Germinal center (tissue), 1 donor: Measurements from ENCODE around the gene ST6GALNAC4.
"Not testable (repeated sequence)": the region's sequence is repeated elsewhere in the genome, so short reads cannot be mapped to it uniquely, and the experiment has no call there.

Experiments
- DNase-seq: peaks from one replicate; pipeline ENCODE4 v3.0.0; 2012; ENCODE audit warnings: mixed read lengths, low spot score

The ST6GALNAC4 gene

DNA sequence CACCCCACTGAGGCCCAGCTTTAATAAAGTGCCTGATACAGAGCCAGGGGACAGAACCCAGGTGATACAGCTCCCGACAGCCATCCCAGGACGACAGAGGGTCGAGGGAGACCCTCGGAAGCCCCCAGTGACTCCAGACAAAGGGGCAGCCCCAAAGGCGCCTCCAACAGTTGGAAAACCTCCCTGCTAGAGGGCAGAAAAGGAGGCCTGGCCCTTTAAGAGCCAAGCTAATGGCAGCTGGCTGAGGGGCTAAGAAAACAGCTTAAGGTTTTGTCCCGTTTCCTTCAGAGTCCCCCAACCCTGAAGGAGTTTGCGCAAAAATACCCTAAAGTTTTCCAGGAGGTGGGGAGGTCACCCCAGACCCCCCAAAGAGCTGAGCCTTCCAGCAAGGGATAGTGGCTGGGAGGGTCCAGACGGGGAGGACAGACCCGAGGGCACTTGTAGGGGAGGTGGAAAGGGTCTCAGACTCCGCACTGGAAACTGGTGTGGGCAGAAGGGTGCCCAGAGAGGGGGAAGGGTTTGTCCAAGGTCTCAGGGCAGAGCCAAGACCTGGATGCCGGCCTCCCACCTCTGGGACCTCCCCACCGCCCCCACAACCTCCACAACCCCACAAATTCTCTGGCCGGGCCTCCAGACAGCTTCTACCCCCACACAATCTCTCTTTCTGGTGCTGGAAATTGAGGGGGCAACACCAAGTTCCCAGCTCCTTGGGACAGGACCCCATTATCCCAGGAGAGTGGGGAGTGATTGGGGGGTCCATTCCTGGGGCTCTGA, 31.1 kb downstream of the ST6GALNAC4 start:
- DNase-seq, result no peak

DNA sequence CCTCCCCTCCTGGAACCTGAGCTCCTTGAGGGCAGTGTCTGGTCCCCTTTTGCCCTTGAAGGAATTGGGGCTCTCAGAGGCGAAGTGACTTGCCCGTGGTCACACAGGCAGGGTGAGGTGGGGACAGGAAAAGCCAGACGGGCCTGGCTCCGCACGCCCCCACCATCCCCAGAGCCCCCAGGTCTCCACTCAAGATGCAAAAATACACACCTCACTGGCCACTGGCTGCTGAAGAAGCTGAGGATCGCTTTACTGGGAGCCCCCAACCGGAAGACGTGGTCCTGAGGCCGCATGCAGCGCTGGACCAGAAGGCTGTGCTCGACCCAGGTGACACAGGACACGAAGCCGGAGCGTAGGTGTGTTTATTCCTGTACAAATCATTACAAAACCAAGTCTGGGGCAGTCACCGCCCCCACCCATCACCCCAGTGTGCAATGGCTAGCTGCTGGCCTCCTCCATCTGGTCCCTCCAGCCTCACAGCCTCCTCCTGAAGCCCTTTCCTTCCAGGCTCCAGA, 31.8 kb downstream of the ST6GALNAC4 start:
- DNase-seq, result no peak

DNA sequence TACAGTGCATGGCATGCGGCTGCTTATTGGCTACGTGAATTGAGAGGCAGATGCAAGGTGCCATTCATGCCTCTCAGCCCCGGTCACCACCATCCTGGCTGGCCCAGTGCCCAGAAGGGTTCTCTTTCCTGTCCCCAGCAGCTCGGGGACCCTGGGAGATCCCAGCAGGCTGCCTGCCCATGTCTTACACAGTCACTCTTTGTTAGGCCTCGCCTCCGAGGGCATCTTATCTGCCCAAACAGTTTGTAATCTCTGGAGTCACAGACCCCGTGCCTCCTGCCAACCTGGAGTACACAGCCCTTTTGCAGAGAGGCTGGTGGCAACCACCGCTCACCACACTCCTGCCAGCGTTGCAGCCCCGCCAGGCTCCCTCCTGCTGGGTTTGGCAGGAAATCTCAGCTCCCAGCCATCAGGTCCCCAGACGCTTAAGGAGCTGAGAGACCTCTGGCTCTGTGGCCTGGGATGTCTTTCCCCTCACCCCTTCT, 32.4 kb downstream of the ST6GALNAC4 start:
- no peak for DNase-seq

DNA sequence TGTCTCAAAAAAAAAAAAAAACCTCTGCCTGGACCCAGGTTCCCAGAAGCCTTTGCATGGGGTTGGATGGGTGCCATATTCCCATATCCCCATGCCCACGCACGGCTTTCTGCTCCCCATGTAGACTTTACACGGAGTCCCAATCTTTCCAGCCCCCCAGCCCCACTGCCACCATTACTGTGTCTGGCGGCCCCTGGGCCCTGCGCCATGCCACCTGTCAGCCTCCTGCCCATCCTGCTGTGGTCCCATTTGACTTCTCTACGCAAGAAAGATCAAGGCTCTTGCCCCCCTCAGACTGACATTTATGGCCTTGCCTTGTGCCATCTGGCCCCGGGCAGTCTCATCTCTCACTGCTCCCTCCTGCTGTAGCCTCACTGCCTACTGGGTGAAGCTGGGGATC, 32.9 kb downstream of the ST6GALNAC4 start:
- DNase-seq, result no peak

DNA sequence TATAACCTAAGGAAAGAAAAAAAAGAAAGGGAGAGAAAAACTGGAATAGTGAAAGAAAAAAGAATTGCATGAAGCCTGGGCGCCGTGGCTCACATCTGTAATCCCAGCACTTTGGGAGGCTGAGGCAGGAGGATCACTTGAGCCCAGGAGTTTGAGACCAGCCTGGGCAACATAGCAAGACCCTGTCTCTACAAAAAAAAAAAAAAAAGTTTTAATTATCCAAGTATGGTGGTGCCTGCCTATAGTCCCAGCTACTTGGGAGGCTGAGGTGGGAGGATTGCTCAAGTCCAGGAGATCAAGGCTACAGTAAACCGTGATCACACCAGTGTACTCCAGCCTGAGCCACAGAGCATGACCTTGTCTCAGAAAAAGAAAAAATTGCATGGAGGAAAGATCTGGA, 35.1 kb downstream of the ST6GALNAC4 start:
- DNase-seq, result not testable (repeated sequence)

DNA sequence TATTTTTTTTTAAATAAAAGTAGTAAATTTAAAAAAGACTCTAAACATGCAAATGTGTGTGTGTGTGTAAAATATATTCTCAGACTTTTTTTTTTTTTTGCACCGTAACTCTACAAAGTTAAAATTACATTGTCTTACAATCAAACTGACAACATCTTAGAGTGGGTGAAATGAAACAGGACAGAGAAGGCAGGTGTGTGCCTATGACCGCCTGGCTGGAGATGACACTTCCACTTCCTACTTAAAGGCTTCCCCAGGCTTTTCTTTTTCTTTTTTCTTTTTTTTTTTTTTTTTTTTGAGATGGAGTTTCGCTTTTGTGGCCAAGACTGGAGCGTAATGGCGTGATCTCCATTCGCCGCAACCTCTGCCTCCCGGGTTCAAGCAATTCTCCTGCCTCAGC, 36.7 kb downstream of the ST6GALNAC4 start:
- peak; percentile 45 for DNase-seq

DNA sequence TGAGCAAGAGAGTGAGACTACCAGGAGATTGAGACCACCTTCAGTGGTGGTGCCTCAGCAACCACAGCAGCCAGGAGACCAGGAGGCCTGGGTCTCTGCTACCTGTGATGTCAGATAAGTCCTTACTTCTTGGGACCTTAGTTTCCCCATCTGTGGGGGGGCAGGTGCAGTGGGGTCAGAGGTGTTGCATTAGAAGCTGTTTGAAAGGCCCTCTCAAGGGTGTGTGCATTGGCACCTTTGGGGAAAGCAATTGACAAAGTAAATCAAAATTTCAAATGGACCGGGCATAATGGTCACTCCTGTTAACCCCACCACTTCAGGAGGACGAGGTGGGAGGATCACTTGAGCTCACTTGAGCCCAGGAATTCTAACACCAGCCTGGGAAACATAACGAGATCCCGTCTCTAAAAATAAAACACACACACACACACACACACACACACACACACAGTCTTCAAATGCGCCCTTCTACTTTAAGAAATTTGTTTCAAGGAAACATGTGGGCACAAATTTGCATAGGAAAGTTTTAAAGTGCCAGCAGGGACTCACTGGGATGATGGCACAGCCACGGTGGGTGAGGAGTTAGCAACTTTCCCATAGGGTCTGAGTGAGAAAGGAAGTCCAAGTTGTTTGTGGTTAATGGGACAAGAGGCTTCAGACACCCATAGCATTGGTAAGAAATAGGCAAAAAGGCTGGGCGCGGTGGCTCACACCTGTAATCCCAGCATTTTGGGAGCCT, 38.0 kb downstream of the ST6GALNAC4 start:
- DNase-seq, result no peak

DNA sequence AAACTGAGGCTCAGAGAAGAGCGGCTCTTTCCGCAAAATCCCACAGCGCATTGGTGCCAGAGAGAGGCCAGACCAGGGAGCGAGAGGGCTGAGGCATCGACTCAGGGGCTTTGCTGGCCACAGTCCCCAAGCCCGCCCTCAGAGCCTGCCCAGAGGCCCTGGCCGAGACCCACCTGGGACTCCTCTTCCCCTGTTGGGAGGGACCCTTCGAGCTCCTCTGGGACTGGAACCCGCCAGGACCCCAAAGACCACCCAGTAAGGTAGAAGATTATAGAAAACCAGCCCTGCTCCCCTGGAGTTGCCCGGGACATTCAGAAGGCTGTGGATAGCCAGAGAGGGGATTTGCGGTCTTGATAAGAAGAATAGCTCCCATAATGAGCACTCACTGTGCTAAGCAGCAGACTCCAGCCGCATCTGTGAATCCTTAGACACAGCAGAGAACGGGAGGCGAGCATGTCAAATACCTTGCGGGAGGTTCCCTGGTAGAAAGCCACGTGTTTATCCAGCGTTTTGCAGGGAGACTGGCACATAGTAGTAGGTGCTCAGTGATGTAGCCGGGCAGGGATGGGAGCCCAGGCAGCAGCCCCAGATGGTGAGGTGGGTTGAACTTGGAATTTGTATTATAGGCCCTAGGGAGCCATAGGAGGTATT, 38.7 kb downstream of the ST6GALNAC4 start:
- no peak for DNase-seq

DNA sequence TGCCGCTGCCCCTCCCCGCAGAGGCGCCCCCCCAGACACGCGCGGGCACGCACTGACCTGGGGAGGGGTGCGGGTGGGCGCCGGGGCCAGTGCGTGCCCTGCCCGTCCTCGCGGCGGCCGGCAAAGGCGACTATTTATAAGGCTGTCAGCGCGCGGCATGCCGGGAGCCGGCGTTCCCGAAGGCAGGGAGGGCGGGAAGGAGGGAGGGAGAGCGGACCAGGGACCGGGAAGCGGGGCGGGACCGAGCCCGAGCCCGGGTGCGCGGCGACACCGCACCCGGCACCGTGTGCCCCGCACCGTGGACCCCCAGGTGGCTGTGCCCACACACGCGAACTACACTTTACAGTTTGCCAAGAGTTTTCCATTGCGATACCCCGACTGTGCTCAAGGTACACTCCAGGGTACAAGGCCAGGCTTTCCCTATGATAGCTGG, 39.3 kb downstream of the ST6GALNAC4 start, which contains the start of gene AK1:
AK1 (minus strand) TSS at position 110 of the 433 bp plus-strand sequence. CDS start 3,058 bp downstream, outside the sequence.
- no peak for DNase-seq

DNA sequence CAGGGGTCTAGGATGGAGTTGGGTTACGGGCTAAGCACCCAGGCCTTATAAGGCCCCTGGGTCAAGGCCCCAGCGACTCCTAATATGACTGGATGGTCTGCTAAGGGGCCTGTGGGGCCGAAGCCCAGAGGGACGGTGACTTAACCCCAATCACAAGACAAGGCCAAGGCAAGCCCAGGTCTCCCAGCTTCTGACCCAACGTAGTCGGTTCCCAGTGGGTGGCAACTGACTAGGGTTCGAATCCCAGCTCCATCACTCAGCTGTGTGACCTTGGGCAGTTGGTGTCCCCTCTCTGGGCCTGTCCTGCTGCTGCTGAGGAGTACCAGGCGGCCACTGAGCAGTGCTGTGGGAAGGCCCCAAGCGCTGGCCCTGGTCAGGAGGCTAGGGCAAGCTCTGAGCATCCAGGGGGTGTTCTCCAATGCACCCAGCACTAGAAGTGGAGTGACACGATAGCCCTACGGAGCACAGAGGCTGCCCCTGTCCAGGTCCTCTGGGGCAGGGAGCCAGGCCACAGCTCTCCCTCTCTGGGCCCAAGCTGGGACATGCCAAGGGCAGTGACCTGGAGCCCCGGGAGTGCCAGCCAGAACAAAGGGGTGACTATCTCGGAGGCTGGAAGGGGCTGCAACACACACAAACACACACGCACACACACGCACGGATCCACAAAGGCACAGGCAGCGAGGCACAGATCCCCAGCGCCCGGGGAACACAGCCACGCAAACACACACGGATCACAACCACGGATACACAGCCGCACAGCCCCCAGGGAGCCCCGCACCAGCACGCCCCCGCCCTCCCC, 39.9 kb downstream of the ST6GALNAC4 start:
- DNase-seq, result no peak

DNA sequence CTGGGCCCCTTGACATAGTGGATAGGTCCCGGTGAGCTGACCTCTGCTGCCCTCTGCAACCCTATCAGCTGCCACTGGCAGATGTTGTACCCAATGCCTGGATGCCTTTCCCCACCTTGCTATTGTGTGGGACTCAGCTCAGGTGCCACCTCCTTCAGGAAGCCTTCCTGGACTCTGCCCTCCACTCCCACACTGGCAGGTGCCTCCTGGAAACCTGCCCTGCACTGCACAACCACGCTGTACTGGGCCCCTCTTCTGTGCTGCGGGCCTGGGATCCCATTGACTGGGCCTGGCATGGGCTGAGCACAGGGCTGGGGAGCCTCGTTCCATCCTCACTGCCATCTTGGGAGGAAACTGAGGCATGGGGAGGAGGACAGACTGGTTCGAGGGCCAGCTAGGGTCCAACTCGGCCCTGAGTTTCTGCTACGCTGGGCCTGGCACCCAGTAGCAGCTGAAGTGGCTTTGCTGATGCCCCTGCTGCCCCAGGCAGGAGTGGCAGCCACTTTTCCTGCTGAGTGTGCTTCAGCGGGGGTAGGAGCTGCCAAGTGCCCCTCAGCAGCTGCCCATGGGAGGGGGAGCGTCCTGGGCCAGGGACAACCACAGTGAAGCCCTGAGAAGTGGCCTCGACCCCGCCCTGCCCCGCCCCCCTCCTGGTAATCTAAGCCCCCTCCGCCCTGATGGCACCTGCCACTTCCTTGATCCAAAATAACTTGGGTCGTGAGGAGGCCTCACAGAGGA, 40.6 kb downstream of the ST6GALNAC4 start:
- no peak for DNase-seq

DNA sequence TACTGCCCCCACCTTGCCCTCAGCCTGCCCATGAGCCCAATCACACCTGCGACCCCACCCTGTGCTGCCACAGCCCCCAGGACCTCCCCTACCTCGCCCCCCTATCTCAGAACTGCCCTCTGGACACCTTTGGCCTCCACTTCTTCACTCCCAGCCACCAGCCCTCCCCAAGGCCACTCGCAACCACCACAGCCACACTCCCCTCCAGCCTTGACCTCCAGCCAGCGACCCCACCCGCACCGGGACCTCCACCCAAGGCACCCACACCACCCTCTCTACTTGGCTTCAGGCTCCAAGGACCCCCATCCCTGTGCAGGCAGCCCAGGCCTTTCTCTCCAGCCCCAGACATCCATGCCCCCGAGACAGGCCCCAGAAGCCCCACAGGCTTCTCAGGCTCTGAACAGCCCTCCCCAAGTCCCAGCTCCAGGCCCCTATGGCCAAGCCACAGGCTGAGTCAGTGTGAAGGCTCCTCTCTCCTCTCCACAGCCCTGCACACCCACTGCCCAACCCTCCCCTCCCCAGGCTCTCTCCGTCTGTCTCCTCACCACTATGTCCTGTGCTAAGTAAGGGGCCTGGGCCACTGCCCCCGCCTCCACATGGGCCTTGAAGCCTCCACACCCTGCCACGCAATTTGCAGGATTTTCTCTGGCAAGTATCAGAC, 41.4 kb downstream of the ST6GALNAC4 start:
- DNase-seq, result no peak

DNA sequence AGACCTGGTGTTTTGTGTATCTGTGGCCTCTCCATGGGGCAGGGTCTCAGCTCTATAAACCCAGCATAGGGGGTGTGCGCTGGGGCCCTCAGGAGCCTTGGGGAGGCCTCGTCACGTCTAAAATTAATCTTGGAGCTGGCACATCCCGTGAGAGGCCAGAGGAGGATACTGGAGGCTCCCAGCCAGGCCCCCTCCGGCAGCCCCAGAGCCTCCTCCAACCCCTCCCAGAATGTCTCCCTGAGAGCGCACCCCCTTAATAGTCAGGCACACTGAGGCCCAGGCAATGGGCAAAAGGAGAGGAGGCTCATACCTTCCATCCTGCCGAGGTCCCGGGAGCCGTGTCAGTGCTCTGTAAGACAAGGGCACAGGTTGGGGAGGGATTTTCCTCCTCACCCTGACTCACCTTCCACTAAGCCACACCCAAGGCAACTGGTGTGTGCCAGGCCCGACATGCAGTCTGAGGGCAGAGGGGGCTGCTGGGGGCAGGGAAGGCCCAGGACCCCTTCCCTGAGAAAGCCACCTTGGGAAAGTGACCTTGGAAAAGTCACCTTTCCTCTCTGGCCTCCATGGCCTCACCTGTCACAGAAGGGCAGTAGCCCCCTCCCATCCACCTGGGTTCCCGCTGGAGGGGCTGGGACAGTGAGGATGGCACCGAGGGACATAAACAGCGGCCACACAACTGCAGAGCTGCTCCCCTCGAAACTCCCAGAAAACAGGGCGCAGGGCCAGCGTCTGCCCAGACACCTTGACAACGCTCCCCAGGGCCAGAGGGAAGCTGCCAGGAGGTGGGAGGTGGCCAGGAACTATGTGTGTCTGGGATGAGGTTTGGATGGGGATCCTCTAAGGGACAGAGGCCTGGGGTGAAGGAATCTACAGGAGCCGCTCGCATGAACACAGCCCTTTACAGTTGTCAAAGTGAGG, 42.3 kb downstream of the ST6GALNAC4 start:
- no peak for DNase-seq

DNA sequence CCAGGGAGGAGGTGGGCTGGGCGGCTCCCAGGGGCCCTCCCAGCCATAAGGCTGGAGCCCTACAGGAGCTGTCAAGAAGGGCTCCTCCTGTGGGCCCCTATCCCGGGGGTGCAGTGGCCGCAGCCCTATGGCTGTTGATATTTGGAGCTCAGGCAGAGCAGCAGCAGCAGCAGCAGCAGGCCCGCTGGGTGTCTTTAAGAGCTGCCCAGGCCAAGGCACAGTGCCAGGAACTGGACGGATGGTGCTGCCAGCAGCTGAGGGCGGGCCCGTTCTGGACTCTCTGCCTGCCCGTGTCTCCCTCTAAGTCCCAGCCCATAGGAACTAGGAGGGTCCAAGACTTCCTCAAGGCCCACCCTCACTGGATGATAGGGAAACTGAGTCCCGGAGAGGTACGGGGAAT, 43.0 kb downstream of the ST6GALNAC4 start:
- DNase-seq, result no peak

DNA sequence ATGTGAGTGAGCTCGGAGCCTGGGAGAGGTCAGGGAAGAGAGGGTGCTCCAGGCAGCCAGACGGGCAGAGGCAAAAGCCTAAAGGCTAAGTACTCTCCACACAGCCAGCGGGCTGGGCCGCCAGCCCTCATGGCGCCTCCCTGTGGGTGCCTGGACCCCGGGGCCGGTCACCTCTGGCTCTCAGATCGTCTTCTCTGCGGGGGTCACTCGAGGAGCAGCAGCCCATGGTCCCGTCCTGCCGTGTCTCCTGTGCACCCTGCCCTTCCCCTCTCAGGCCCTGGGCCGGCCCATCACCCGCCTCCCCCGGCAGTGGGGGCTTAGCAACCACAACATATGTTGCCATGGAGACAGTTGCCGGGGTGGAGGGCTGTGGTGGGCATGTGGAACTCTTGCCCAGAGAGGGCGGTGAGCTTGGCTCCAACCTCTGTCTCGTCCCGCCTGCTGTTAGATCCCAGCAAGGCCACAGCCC, 43.6 kb downstream of the ST6GALNAC4 start:
- DNase-seq, result no peak

DNA sequence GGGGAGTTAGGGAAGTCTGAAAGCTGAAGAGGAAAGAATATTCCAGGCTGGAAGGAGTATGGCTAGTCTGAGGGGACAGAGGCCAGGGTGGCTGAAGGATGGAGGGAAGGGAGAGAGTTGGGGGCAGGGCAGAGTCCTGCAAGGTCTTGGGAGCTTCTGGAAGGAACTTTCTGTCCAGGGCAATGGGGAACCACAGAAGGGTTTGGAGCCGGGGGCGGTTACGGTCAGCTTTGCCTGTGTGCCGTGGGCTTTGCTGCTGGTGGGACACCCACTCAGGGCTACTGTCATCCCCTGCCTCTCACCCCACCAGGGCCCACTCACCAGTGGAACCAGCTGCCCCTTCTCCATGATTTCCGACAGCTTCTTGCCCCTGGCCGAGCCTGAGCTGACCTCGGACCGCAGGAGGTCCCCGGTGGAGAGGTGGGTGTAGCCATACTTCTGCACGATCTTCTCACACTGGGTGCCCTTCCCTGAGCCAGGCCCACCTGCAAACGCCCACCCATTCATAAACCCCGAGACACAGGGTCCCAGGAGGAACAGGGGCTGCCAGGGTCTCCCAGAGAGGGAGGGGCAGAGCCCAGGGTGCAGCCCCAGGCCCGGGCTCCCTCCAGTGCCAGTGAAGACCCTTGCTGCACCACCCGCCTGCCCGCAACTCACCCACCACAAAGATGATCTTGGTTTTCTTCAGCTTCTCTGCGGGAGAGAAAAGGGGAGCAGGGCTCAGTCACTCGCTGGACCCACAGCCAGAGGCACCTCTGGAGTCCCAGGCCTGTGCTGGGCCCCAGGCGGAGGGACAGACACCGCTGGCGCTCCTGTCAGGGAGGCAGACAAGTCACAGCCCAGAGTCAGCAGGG, 44.2 kb downstream of the ST6GALNAC4 start:
- no peak for DNase-seq

DNA sequence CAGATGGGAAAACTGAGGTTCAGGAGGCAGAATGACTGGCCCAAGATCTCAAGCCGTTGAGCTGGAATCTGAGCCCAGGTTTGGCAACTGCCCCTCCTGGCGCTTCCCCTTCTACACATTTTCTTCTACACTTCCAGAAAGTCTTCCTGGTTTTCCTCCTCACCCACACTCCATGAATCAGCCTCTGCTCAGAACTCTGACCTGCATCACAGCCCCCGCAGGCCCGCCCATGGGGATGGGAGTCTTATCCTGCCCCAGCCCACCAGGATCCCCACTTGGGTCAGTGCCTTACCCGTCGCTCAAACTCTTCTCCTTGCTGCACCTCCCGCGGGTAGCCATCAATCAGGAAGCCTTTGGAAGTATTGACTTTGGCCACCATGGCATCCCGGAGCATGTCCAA, 45.3 kb downstream of the ST6GALNAC4 start:
- DNase-seq, result no peak

DNA sequence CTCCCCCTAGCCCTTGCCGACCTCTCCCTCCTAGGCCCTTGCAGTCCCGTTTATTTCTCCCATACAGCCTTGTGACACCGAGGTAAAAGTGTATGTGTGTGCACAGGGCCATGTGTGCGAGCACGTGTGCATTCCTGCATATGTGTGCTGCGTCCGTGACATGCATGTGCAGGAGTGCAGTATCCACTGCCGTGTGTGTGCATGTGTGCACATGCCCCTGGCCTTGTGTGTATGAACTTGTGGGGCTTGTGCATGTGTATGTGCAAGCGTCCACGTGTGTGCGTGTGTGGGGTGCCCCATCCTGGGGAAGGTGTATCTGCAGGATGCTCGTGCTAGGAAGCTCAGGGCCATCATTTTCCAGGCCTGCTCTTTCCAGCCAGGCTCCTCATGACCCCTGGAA, 46.0 kb downstream of the ST6GALNAC4 start:
- DNase-seq, result no peak
